ENCODE data around the gene PFKFB4. TPM values are rescaled to one million over a fixed set of nuclear protein-coding genes. Genes with fewer than 3 reads are reported as not detected.

The PFKFB4 gene
- total RNA-seq, 1 donor from 2014 or later = 3.1 TPM

GRCh38 chr3:48585411-48585810 is 28.8 kb upstream of the PFKFB4 start:
- no peak for DNase-seq (ENCODE audit: low read depth, low spot score)

- no peak for DNase-seq (ENCODE audit: low read depth, low spot score)
Measured at GRCh38 chr3:48584836-48585235, 28.2 kb upstream of the PFKFB4 start.

GRCh38 chr3:48581621-48582481 is 25.2 kb upstream of the PFKFB4 start:
- no peak for DNase-seq (ENCODE audit: low read depth, low spot score)

DNA sequence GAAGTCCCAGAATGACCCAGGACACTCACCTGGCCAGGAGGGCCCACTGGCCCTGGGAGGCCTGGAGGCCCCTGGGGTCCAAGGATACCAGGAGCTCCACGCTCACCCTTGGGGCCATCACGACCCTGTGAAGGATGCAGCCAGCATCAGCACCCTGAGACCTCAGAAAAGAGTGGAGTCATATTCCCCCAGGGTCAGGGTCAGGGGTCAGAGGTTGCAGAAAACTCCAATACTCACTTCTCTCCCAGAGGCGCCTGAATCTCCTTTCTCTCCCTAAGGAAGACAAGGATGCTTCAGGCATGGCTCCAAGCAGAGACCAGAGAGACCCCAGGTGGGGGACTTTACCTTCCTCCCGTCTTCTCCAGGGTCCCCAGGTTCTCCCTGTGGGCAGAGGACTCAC is 20.0 kb upstream of the PFKFB4 start:
- no peak for DNase-seq (ENCODE audit: low read depth, low spot score)

DNA sequence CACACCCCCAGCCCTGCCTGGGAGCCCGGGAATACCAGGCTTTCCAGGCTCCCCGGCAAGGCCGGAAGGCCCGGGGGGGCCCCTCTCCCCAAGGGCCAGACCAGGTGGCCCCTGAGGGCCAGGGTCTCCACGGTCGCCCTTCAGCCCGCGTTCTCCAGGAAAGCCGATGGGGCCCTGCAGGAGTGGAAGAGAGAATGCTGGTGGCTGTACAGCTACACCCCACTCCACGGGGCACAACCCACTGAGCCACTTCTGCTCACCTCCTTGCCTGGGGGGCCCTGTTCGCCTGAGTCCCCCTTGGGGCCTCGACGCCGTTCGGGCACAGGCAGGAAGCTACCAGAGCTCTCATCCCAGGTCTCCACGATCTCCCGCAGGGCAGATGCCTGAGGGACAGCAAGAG is 18.8 kb upstream of the PFKFB4 start:
- no peak for DNase-seq (ENCODE audit: low read depth, low spot score)

GRCh38 chr3:48573973-48574585 is 17.5 kb upstream of the PFKFB4 start:
- DNase-seq (ENCODE audit: low read depth, low spot score) = no peak

- DNase-seq (ENCODE audit: low read depth, low spot score) = no peak
Measured at GRCh38 chr3:48572517-48572916, 15.9 kb upstream of the PFKFB4 start.

- no peak for DNase-seq (ENCODE audit: low read depth, low spot score)
Measured at GRCh38 chr3:48571938-48572337, 15.3 kb upstream of the PFKFB4 start.

GRCh38 chr3:48569808-48570450 is 13.3 kb upstream of the PFKFB4 start:
- no peak for DNase-seq (ENCODE audit: low read depth, low spot score)

DNA sequence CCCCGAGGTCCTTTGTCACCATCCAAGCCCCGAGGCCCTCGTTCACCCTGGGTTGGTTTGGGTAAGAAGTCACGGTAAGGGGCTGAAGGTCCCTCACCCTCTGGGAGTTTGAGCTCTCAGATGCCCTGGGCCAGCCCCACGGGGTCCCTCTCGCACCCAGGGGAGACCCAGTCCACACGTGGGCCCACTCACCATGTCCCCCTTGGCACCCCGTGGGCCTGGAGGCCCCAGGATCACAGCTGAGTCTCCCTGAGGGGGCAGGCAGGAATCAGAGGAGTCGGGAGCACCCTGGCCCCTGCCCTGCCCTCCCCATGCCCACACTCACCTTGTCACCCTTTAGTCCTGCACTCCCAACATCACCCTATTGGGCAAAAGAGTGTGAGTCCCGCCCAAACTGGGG is 12.8 kb upstream of the PFKFB4 start:
- DNase-seq (ENCODE audit: low read depth, low spot score) = no peak

GRCh38 chr3:48568476-48568875 is 11.9 kb upstream of the PFKFB4 start:
- DNase-seq (ENCODE audit: low read depth, low spot score) = no peak

DNA sequence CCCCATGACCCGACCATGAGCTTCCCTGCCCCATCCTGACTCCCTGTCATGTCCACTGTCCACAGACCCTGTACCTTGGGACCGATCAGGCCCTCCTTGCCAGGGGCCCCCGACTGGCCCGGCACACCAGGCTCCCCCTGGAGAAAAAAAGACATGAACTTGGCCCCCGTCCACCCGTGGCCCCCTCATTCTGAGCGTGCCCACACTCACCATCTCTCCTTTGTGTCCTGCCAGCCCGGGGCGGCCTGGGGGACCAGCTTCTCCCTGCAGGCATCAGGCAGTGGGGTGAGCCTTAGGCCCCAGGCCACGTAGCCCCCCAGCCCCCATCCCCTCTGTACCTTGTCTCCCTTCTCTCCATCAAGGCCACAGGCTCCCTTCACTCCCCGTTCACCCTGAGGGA is 10.9 kb upstream of the PFKFB4 start:
- no peak for DNase-seq (ENCODE audit: low read depth, low spot score)

GRCh38 chr3:48567090-48567489 is 10.5 kb upstream of the PFKFB4 start:
- DNase-seq (ENCODE audit: low read depth, low spot score) = no peak

DNA sequence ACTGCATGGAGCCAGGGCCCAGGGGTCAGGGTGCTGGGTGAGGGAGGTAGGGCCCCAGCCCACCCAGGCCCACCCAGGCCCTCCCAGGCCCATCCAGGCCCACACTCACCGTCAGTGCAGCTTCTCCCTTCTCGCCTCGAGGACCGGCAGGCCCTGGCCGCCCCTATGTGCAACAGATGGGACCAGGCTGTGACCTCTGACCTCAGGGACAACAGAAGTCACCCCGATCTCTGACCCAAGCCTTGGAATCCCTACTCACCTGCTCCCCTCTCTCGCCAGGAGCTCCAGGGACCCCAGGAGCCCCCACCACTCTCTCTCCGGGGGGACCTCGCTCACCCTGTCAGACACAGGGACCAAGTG is 9.8 kb upstream of the PFKFB4 start:
- DNase-seq (ENCODE audit: low read depth, low spot score) = no peak

DNA sequence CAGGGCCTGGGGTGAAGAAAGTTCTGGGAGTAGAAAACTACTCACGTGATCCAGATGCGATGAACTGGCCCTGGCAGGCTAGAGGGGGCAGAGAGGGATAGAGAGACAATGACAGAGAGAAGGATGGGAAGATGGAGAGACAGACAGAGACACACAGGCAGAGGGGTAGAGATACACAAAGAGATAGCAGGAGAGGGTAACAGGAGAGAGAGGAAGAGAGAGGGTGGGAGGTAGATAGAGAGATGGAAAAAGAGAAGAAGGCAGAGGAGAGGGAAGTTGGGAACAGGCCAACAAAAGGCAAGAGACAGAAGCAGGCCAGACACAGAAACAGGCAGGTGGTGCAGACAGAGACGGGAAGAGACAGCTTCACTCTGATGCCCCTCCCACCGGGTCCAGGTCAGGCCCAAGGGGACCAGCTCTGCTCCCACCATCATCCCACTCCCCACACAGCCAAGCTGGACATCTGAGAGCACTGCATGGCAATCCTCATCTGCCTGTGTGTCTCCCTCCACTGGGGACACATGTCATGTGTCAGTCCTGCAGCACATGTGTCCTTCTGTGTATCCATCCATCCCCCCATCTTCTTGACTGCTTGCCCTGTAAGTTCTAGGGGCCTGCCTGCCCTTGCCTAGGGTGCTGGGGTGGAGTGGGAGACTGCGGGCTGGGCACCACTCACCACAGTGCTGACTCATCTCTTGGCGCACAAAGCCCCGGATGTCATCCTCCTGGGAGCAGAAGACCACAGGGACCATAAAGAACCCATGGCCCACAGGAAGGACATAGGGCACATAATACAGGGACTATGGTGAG is 9.2 kb upstream of the PFKFB4 start:
- DNase-seq (ENCODE audit: low read depth, low spot score) = no peak

- no peak for DNase-seq (ENCODE audit: low read depth, low spot score)
Measured at GRCh38 chr3:48565186-48565585, 8.6 kb upstream of the PFKFB4 start.

GRCh38 chr3:48564667-48565066 is 8.1 kb upstream of the PFKFB4 start:
- DNase-seq (ENCODE audit: low read depth, low spot score) = no peak

DNA sequence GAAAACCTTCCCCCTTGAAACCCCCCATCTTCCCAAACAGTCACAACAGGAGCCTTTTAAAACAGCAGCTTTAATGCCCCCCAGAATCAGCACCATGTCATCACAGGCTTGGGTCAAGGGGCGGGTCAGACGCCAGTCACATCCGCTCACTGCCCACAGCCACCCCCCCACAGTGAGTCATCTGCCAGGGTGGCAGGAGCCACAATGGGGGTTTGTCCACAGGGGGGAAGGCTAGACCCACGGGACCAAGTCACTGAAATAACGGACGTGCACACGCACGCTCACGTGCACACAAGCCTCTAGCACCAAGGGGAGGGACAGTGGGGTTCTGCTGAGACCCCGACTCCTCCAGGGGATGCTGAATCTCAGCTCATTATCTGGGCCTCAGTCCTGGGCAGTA is 7.4 kb upstream of the PFKFB4 start:
- DNase-seq (ENCODE audit: low read depth, low spot score) = peak; percentile 35

DNA sequence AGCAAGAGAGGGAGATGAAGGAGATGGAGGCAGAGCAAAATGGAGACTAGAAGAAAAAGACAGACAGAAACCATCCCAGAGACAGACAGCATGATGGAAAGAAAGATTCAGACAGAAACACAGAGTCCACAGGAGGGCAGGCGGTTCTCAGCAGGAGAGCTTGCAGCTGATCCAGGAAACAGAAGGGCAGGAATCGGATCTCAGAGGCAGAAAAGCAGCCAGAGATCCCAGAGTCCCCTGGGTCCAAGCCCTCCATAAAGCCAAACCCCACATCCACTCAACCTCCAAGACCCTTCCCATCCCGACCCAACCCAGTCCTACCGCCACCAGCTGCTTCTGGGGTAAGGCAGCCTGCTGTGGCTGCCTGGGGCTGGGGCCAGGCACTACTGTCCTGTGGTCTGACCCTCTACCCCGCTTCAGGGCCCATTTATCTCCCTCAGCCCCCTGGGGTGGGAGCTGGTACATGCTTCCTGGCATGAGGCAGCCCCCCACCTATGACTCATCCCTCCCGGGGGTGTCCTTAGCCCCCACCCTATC is 6.8 kb upstream of the PFKFB4 start, which contains the start of gene UCN2:
Gene UCN2, minus strand, starts transcription at position 400 of the 537 bp plus-strand sequence. CDS start 657 bp downstream, outside the sequence.
- DNase-seq (ENCODE audit: low read depth, low spot score) = no peak

DNA sequence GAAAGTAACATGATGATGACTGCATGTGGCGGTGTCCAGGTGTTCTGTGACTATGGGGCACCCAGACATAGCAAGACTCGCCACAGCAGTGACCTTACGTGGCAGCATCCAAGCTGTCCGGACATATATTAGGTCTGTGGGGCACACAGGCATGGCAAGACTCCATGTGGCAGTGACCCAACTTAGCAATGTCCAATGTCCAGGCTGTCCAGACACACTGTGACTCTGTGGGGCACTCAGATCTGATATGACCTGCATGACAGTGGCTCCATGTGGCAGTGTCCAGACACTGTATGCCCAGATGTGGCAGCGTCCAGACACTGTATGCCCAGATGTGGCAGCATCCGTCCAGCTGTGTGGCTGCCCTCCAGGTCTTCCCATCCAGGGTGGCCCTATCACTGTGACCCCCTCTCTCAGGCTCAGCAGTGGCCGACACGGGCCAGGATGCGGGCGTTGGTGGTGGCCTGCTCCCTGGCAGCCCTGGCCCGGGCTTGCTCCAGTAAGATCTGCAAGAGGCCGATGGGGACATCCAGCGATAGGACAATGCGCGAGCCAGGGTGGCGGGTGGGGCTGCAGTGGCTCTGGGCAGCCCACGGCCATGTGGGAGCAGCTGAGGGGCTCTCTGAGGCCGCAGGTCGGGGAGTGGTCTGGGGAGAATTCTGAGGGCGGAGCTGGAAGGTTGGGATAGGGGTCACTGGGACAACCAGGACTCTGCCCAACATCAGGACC is 5.9 kb upstream of the PFKFB4 start:
- DNase-seq (ENCODE audit: low read depth, low spot score) = no peak
